DOHH2 (cell line): ENCODE results near the gene FCHSD2.

Experiments used
- H3F3A ChIP-seq: fragments of 200-600 bp; sonication (generic), shearing (Covaris generic); 2 replicates; pipeline ENCODE4 v1.6.0; 2016; ENCODE audit warnings: antibody characterized with exemption, mild to moderate bottlenecking; ENCODE audit not compliant: control insufficient read depth, insufficient read depth
- H3K27ac ChIP-seq: fragments of 200-600 bp; sonication (generic); 2 replicates; pipeline ENCODE4 v1.5.1; 2014; ENCODE audit warnings: low read depth, mild to moderate bottlenecking, low read length, moderate library complexity
- H3K27me3 ChIP-seq: fragments of 200-600 bp; sonication (generic); 2 replicates; pipeline ENCODE4 v1.6.1; 2014; ENCODE audit warnings: mild to moderate bottlenecking, low read length, mixed read lengths; ENCODE audit not compliant: control insufficient read depth
- H3K36me3 ChIP-seq: fragments of 200-600 bp; sonication (generic); 2 replicates; pipeline ENCODE4 v1.6.1; 2014; ENCODE audit warnings: mild to moderate bottlenecking, low read length, moderate library complexity, mixed read lengths; ENCODE audit not compliant: control insufficient read depth
- H3K4me1 ChIP-seq: fragments of 200-600 bp; sonication (generic); 2 replicates; pipeline ENCODE4 v1.6.1; 2014; ENCODE audit warnings: mild to moderate bottlenecking, low read length, mixed read lengths; ENCODE audit not compliant: control insufficient read depth
- H3K4me2 ChIP-seq: fragments of 200-600 bp; sonication (generic); 2 replicates; pipeline ENCODE4 v1.6.0; 2014; ENCODE audit warnings: mild to moderate bottlenecking, low read length, moderate library complexity
- H3K4me3 ChIP-seq: fragments of 200-600 bp; sonication (generic); 2 replicates; pipeline ENCODE4 v1.5.1; 2014; ENCODE audit warnings: mild to moderate bottlenecking, low read length, mixed read lengths
- H3K79me2 ChIP-seq: fragments of 200-600 bp; sonication (generic); 2 replicates; pipeline ENCODE4 v1.6.1; 2014; ENCODE audit warnings: mild to moderate bottlenecking, low read length, mixed read lengths; ENCODE audit not compliant: control insufficient read depth
- H3K9me2 ChIP-seq: fragments of 200-600 bp; sonication (generic); replicated peaks from 2 replicates; pipeline ENCODE4 v1.6.1; 2014; ENCODE audit warnings: mild to moderate bottlenecking, low read length, mixed read lengths; ENCODE audit not compliant: control insufficient read depth
- H3K9me3 ChIP-seq: fragments of 200-600 bp; sonication (generic); 2 replicates; pipeline ENCODE4 v1.6.1; 2014; ENCODE audit warnings: antibody characterized with exemption, low read length, mixed read lengths; ENCODE audit not compliant: control insufficient read depth, insufficient read depth
- H4K20me1 ChIP-seq: fragments of 200-600 bp; sonication (generic); 2 replicates; pipeline ENCODE4 v1.6.0; 2014; ENCODE audit warnings: low read depth, mild to moderate bottlenecking, antibody characterized with exemption, low read length, moderate library complexity; ENCODE audit not compliant: control insufficient read depth, insufficient read depth
- EZH2phosphoT487 ChIP-seq: fragments of 200-600 bp; sonication (generic); IDR thresholded peaks from 2 replicates; pipeline ENCODE4 v1.6.1; 2017; ENCODE audit warnings: borderline replicate concordance, mild to moderate bottlenecking, antibody characterized with exemption, low read length, moderate library complexity, mixed read lengths
- TF ChIP-seq, protein P1 (sequence below): fragments of 200-600 bp; sonication (generic); IDR thresholded peaks from one replicate; pipeline ENCODE4 v1.5.1; 2014; ENCODE audit warnings: antibody characterized with exemption, mild to moderate bottlenecking, low read depth, low read length; ENCODE audit not compliant: poor library complexity, severe bottlenecking

FCHSD2 gene

DNA sequence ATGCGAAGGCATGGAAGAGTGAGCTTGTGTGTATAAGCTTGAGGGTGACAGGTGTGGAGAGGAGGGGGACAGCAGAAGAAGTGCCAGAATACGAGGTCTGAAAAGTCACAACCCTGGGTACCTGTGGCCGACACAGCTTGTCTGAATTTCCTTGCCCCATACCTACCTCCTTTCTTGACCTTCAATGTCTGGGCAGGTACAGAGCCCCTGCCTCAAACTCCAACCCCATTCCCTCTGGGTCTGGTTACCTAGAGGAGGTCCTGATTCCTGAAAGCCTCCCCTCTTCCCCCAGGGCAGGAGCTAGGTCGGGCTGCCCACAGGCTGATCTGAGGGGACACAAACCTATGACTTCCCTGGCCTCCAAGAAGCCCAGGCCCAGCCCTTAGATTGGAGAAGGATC, 36.6 kb upstream of the FCHSD2 start:
- 0 out of 2 replicates have a peak, but pooled peaks cover 6% of the 10 kb centered on the region for H3F3A ChIP-seq
- no peak for TF ChIP-seq EZH2phosphoT487
- TF ChIP-seq, protein P1, sequence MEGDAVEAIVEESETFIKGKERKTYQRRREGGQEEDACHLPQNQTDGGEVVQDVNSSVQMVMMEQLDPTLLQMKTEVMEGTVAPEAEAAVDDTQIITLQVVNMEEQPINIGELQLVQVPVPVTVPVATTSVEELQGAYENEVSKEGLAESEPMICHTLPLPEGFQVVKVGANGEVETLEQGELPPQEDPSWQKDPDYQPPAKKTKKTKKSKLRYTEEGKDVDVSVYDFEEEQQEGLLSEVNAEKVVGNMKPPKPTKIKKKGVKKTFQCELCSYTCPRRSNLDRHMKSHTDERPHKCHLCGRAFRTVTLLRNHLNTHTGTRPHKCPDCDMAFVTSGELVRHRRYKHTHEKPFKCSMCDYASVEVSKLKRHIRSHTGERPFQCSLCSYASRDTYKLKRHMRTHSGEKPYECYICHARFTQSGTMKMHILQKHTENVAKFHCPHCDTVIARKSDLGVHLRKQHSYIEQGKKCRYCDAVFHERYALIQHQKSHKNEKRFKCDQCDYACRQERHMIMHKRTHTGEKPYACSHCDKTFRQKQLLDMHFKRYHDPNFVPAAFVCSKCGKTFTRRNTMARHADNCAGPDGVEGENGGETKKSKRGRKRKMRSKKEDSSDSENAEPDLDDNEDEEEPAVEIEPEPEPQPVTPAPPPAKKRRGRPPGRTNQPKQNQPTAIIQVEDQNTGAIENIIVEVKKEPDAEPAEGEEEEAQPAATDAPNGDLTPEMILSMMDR: no peak
- no peak overlapping the region for H3K4me3 ChIP-seq
- H3K36me3 ChIP-seq: no peaks in the 10 kb centered on the region
- H3K27me3 ChIP-seq: no peaks in the 10 kb centered on the region
- H3K4me2 ChIP-seq: no peak overlapping the region
- no peaks in the 10 kb centered on the region for H4K20me1 ChIP-seq
- H3K79me2 ChIP-seq: 0 out of 2 replicates have a peak, but pooled peaks cover 5% of the 10 kb centered on the region
- H3K9me2 ChIP-seq: no peaks in the 10 kb centered on the region
- no peaks in the 10 kb centered on the region for H3K9me3 ChIP-seq
- no peak overlapping the region for H3K27ac ChIP-seq
- H3K4me1 ChIP-seq: peaks cover 42% of the 10 kb centered on the region

DNA sequence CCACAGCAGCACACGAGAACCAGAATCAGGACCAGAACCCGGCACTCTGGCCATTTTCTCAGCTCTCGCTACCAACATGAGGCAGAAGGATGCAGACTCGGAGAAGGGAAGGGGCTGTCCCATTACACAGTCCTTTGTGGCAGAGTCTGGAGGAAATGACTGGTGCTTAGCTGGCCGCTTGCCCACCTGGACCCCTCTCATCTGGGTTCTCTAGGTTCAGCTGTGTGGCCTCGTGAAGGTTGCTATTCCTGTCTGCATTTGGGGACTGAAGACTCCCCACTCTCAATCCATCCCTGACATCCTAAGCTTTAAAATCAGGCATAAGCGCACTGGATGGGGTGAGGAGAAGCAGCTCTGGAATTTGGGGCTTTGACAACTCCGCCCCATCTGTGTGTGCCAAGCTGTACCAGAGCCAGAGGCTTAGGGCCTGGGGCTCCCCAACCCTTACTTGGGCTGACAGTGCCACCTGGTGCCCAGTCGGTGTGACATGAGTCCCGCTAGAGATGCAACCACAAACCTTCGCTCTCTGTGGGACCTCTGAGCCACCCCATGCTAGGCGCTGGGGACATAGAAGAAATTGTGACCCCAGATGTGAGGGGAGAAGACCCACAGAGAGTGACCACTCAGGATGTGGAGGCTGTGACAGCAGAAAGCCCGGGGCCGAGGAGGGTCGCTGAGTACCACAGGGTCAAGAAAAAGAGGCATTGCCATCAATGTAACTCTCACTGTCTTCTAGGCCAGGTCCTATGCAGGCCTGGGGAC, 35.8 kb upstream of the FCHSD2 start:
- Histone ChIP-seq H3K4me2 (peak overlapping the region; percentile 33), H3K9me2 (no peaks in the 10 kb centered on the region), H4K20me1 (no peaks in the 10 kb centered on the region)

GRCh38 chr11:73177380-73177777, 35.3 kb upstream of the FCHSD2 start:
- H3K4me1 ChIP-seq: peaks cover 53% of the 10 kb centered on the region
- H3K4me3 ChIP-seq: no peak overlapping the region
- no peak for TF ChIP-seq EZH2phosphoT487
- TF ChIP-seq, protein P1: no peak
- H3F3A ChIP-seq: 0 out of 2 replicates have a peak, but pooled peaks cover 6% of the 10 kb centered on the region
- H4K20me1 ChIP-seq: no peaks in the 10 kb centered on the region
- peak overlapping the region; percentile 23 for H3K27ac ChIP-seq
- H3K9me3 ChIP-seq: no peaks in the 10 kb centered on the region
- H3K27me3 ChIP-seq: no peaks in the 10 kb centered on the region
- no peaks in the 10 kb centered on the region for H3K9me2 ChIP-seq
- 0 out of 2 replicates have a peak, but pooled peaks cover 5% of the 10 kb centered on the region for H3K79me2 ChIP-seq
- H3K4me2 ChIP-seq: peak overlapping the region; percentile 33
- H3K36me3 ChIP-seq: no peaks in the 10 kb centered on the region

More for the DNA sequence above, 35.8 kb upstream of the FCHSD2 start:
- peaks cover 47% of the 10 kb centered on the region for H3K4me1 ChIP-seq
- H3K36me3 ChIP-seq: no peaks in the 10 kb centered on the region
- peak overlapping the region; percentile 23 for H3K27ac ChIP-seq
- H3F3A ChIP-seq: 0 out of 2 replicates have a peak, but pooled peaks cover 6% of the 10 kb centered on the region
- no peak overlapping the region for H3K4me3 ChIP-seq
- no peaks in the 10 kb centered on the region for H3K9me3 ChIP-seq
- 0 out of 2 replicates have a peak, but pooled peaks cover 5% of the 10 kb centered on the region for H3K79me2 ChIP-seq
- H3K27me3 ChIP-seq: no peaks in the 10 kb centered on the region
- TF ChIP-seq, protein P1: peak; percentile 96
- no peak for TF ChIP-seq EZH2phosphoT487
